Mesendoderm (in vitro differentiated cells): ENCODE data around the gene LINGO3.

Experiments used
- DNase-seq: peaks from one replicate; pipeline ENCODE4 v3.0.0; 2013
- H2AK5ac ChIP-seq: 2 replicates; pipeline ENCODE4 v1.6.1; 2013; ENCODE audit warnings: low read length, inconsistent platforms
- H2BK120ac ChIP-seq: 2 replicates; pipeline ENCODE4 v1.6.1; 2013; ENCODE audit warnings: low read depth, mild to moderate bottlenecking, low read length, moderate library complexity, mixed read lengths
- H2BK15ac ChIP-seq: replicated peaks from 2 replicates; pipeline ENCODE4 v1.6.1; 2013; ENCODE audit warnings: low read depth, mild to moderate bottlenecking, moderate library complexity
- H2BK5ac ChIP-seq: 2 replicates; pipeline ENCODE4 v1.6.1; 2013; ENCODE audit warnings: low read length, inconsistent platforms
- H3K18ac ChIP-seq: 2 replicates; pipeline ENCODE4 v1.6.1; 2013; ENCODE audit warnings: mild to moderate bottlenecking, low read length, mixed read lengths
- H3K23ac ChIP-seq: one replicate; pipeline ENCODE4 v1.6.1; 2013; ENCODE audit warnings: low read length
- H3K27ac ChIP-seq: 2 replicates; pipeline ENCODE4 v1.5.1; 2013; ENCODE audit warnings: low read depth, mild to moderate bottlenecking, inconsistent platforms, low read length, moderate library complexity
- H3K27me3 ChIP-seq: 2 replicates; pipeline ENCODE4 v1.6.1; 2013; ENCODE audit warnings: low read length, control low read depth, mild to moderate bottlenecking, inconsistent platforms; ENCODE audit not compliant: insufficient read depth, poor library complexity
- H3K36me3 ChIP-seq: 2 replicates; pipeline ENCODE4 v1.6.1; 2013; ENCODE audit warnings: low read length, inconsistent platforms; ENCODE audit not compliant: control insufficient read depth, insufficient read depth
- H3K4ac ChIP-seq: one replicate; pipeline ENCODE4 v1.6.1; 2013; ENCODE audit warnings: low read depth, mild to moderate bottlenecking, low read length, moderate library complexity
- H3K4me1 ChIP-seq: 2 replicates; pipeline ENCODE4 v1.6.1; 2013; ENCODE audit warnings: low read depth, low read length, inconsistent platforms; ENCODE audit not compliant: control insufficient read depth
- H3K4me2 ChIP-seq: 2 replicates; pipeline ENCODE4 v1.6.1; 2013; ENCODE audit warnings: low read length
- H3K4me3 ChIP-seq: 2 replicates; pipeline ENCODE4 v1.5.1; 2013; ENCODE audit warnings: mild to moderate bottlenecking, low read length
- H3K56ac ChIP-seq: one replicate; pipeline ENCODE4 v1.6.1; 2013; ENCODE audit warnings: low read length
- H3K79me1 ChIP-seq: 2 replicates; pipeline ENCODE4 v1.6.1; 2013; ENCODE audit warnings: low read length, inconsistent platforms
- H3K79me2 ChIP-seq: 2 replicates; pipeline ENCODE4 v1.6.1; 2013; ENCODE audit warnings: mild to moderate bottlenecking, low read length; ENCODE audit not compliant: control insufficient read depth, insufficient read depth
- H3K9ac ChIP-seq: 2 replicates; pipeline ENCODE4 v1.6.1; 2013; ENCODE audit warnings: low read length, inconsistent platforms
- H4K5ac ChIP-seq: one replicate; pipeline ENCODE4 v1.6.1; 2013; ENCODE audit warnings: low read length
- H4K8ac ChIP-seq: one replicate; pipeline ENCODE4 v1.6.1; 2013; ENCODE audit warnings: low read depth, mild to moderate bottlenecking, control low read depth, low read length, moderate library complexity
- WGBS: extraction: QIAGEN DNeasy Blood & Tissue Kit; methylation state at CpG from one replicate; pipeline ENCODE4 v1.1.7; 2013; ENCODE audit warnings: low lambda C conversion rate, missing lambda C conversion rate; ENCODE audit not compliant: insufficient coverage; ENCODE audit errors: extremely low coverage; 5-methylcytosine and 5-hydroxymethylcytosine counted together

The LINGO3 gene

GRCh38 chr19:2321565-2322283 lies 13.8 kb upstream of the LINGO3 start:
- Histone ChIP-seq H3K4ac (no peak overlapping the region), H3K36me3 (peaks cover 2% of the 10 kb centered on the region)
- WGBS = no CpG with 5 or more reads among the region's 39 CpGs

GRCh38 chr19:2320939-2321338 lies 13.0 kb upstream of the LINGO3 start:
- H3K27ac ChIP-seq = no peak overlapping the region
- H3K36me3 ChIP-seq = peaks cover 2% of the 10 kb centered on the region
- H4K5ac ChIP-seq = no peak overlapping the region
- no peaks in the 10 kb centered on the region for H3K27me3 ChIP-seq
- no peak overlapping the region for H2BK5ac ChIP-seq
- H2BK15ac ChIP-seq = no peak overlapping the region
- H3K9ac ChIP-seq = no peak overlapping the region
- H3K79me2 ChIP-seq = peaks cover 5% of the 10 kb centered on the region
- no peak overlapping the region for H3K18ac ChIP-seq
- WGBS = no CpG with 5 or more reads among the region's 12 CpGs
- H3K4me1 ChIP-seq = no peaks in the 10 kb centered on the region
- no peak overlapping the region for H2BK120ac ChIP-seq
- no peak overlapping the region for H3K4ac ChIP-seq
- peaks cover 6% of the 10 kb centered on the region for H3K79me1 ChIP-seq
- no peak overlapping the region for H3K23ac ChIP-seq
- H2AK5ac ChIP-seq = no peak overlapping the region
- H3K56ac ChIP-seq = no peak overlapping the region
- H4K8ac ChIP-seq = no peak overlapping the region
- no peak overlapping the region for H3K4me2 ChIP-seq
- no peak for DNase-seq
- H3K4me3 ChIP-seq = no peak overlapping the region

More at GRCh38 chr19:2321565-2322283, 13.8 kb upstream of the LINGO3 start:
- H2AK5ac ChIP-seq = no peak overlapping the region
- no peak overlapping the region for H3K23ac ChIP-seq
- H2BK5ac ChIP-seq = no peak overlapping the region
- H3K56ac ChIP-seq = no peak overlapping the region
- no peak overlapping the region for H2BK120ac ChIP-seq
- H3K4me2 ChIP-seq = no peak overlapping the region
- no peak overlapping the region for H4K8ac ChIP-seq
- H3K79me1 ChIP-seq = peaks cover 6% of the 10 kb centered on the region
- H3K9ac ChIP-seq = no peak overlapping the region
- no peak overlapping the region for H3K18ac ChIP-seq
- peaks cover 8% of the 10 kb centered on the region for H3K79me2 ChIP-seq
- no peak overlapping the region for H2BK15ac ChIP-seq
- no peaks in the 10 kb centered on the region for H3K27me3 ChIP-seq
- no peak for DNase-seq
- H3K4me3 ChIP-seq = no peak overlapping the region
- H3K27ac ChIP-seq = no peak overlapping the region
- no peaks in the 10 kb centered on the region for H3K4me1 ChIP-seq
- H4K5ac ChIP-seq = no peak overlapping the region

- WGBS = no CpG with 5 or more reads among the region's 12 CpGs
These were observed 12.1 kb upstream of the LINGO3 start for GRCh38 chr19:2320049-2320448.

GRCh38 chr19:2319551-2319950 lies 11.6 kb upstream of the LINGO3 start:
- no peak overlapping the region for H2BK120ac ChIP-seq
- H3K27ac ChIP-seq = no peak overlapping the region
- no CpG with 5 or more reads among the region's 20 CpGs for WGBS

More at GRCh38 chr19:2320049-2320448, 12.1 kb upstream of the LINGO3 start:
- Histone ChIP-seq H3K23ac (peak overlapping the region; percentile 24), H2BK120ac (no peak overlapping the region), H2BK5ac (no peak overlapping the region), H3K9ac (no peak overlapping the region), H4K8ac (no peak overlapping the region), H4K5ac (no peak overlapping the region), H3K27me3 (no peaks in the 10 kb centered on the region), H3K4ac (no peak overlapping the region), H2BK15ac (no peak overlapping the region), H2AK5ac (no peak overlapping the region), H3K56ac (no peak overlapping the region), H3K79me1 (peaks cover 2% of the 10 kb centered on the region), H3K4me1 (no peaks in the 10 kb centered on the region), H3K36me3 (no peaks in the 10 kb centered on the region), H3K4me2 (no peak overlapping the region), H3K27ac (no peak overlapping the region), H3K18ac (no peak overlapping the region), H3K79me2 (no peaks in the 10 kb centered on the region), H3K4me3 (no peak overlapping the region)
- DNase-seq = no peak

GRCh38 chr19:2318923-2319322 lies 11.0 kb upstream of the LINGO3 start:
- H3K56ac ChIP-seq = no peak overlapping the region
- H4K5ac ChIP-seq = no peak overlapping the region
- no peak overlapping the region for H3K4me3 ChIP-seq
- no peak overlapping the region for H3K4ac ChIP-seq
- no peaks in the 10 kb centered on the region for H3K27me3 ChIP-seq
- no CpG with 5 or more reads among the region's 6 CpGs for WGBS
- H3K79me1 ChIP-seq = no peaks in the 10 kb centered on the region
- no peak overlapping the region for H4K8ac ChIP-seq
- H3K36me3 ChIP-seq = no peaks in the 10 kb centered on the region
- no peak overlapping the region for H2BK120ac ChIP-seq
- no peak overlapping the region for H2AK5ac ChIP-seq
- no peak overlapping the region for H3K23ac ChIP-seq
- no peak overlapping the region for H3K27ac ChIP-seq
- no peak for DNase-seq
- no peak overlapping the region for H3K18ac ChIP-seq
- no peak overlapping the region for H3K4me2 ChIP-seq
- H3K9ac ChIP-seq = no peak overlapping the region
- H3K4me1 ChIP-seq = no peaks in the 10 kb centered on the region
- no peaks in the 10 kb centered on the region for H3K79me2 ChIP-seq
- H2BK15ac ChIP-seq = no peak overlapping the region
- H2BK5ac ChIP-seq = no peak overlapping the region

More at GRCh38 chr19:2319551-2319950, 11.6 kb upstream of the LINGO3 start:
- Histone ChIP-seq H2BK5ac (no peak overlapping the region), H3K27me3 (no peaks in the 10 kb centered on the region), H2BK15ac (no peak overlapping the region), H4K8ac (no peak overlapping the region), H3K79me1 (no peaks in the 10 kb centered on the region), H2AK5ac (no peak overlapping the region), H3K4me1 (no peaks in the 10 kb centered on the region), H3K79me2 (no peaks in the 10 kb centered on the region), H3K4me2 (no peak overlapping the region), H3K36me3 (no peaks in the 10 kb centered on the region), H4K5ac (no peak overlapping the region), H3K4ac (no peak overlapping the region), H3K56ac (no peak overlapping the region), H3K9ac (no peak overlapping the region), H3K18ac (no peak overlapping the region), H3K23ac (no peak overlapping the region), H3K4me3 (no peak overlapping the region)
- DNase-seq = no peak

- Histone ChIP-seq H2AK5ac (no peak overlapping the region), H3K27me3 (no peaks in the 10 kb centered on the region), H3K79me1 (no peaks in the 10 kb centered on the region), H2BK120ac (no peak overlapping the region), H3K79me2 (no peaks in the 10 kb centered on the region), H3K4me1 (no peaks in the 10 kb centered on the region), H3K4ac (no peak overlapping the region), H3K18ac (no peak overlapping the region), H2BK15ac (no peak overlapping the region), H4K5ac (no peak overlapping the region), H3K36me3 (no peaks in the 10 kb centered on the region), H3K4me3 (no peak overlapping the region), H4K8ac (no peak overlapping the region), H2BK5ac (no peak overlapping the region), H3K27ac (no peak overlapping the region), H3K4me2 (no peak overlapping the region), H3K23ac (no peak overlapping the region), H3K9ac (no peak overlapping the region), H3K56ac (no peak overlapping the region)
- WGBS = no CpG with 5 or more reads among the region's 25 CpGs
- no peak for DNase-seq
These were observed 9.8 kb upstream of the LINGO3 start for GRCh38 chr19:2317756-2318155.
